WTC11 (cell line): ENCODE data around the gene FGF12. TPM values are rescaled to one million over a fixed set of nuclear protein-coding genes. Genes with fewer than 3 reads are reported as not detected.
A peak's percentile ranks its signal among the peaks of the same experiment; 100 is the strongest.

Source experiments
- ATAC-seq: fragments of 200-7000 bp; cut with Tn5 transposase; 2 replicates; pipeline ENCODE4 v1.10.0; 2021; ENCODE audit warnings: mild to moderate bottlenecking, moderate library complexity
- CTCF ChIA-PET: fragments of 300-600 bp; sonication (Branson Sonifier 250); formaldehyde crosslinking; loops from one replicate; lab custom pipeline; 2021; ENCODE audit warnings: antibody characterized with exemption; lab: Charles Lee
- POLR2A ChIA-PET: fragments of 350-600 bp; sonication (Branson Sonifier 250); formaldehyde crosslinking; loops from one replicate; lab custom pipeline; 2021; ENCODE audit warnings: antibody characterized with exemption; lab: Charles Lee
- DNase-seq: peaks from one replicate; pipeline ENCODE4 v3.0.0; 2021; ENCODE audit warnings: low spot score
- H3K27ac Mint-ChIP-seq: 2 replicates; pipeline ENCODE4 v1.8.0; 2021; ENCODE audit warnings: mixed read lengths
- H3K27me3 Mint-ChIP-seq: 2 replicates; pipeline ENCODE4 v1.8.0; 2021; ENCODE audit warnings: low read depth, mild to moderate bottlenecking, moderate library complexity, mixed read lengths
- H3K36me3 Mint-ChIP-seq: 2 replicates; pipeline ENCODE4 v1.8.0; 2021; ENCODE audit warnings: mixed read lengths
- H3K4me1 Mint-ChIP-seq: 2 replicates; pipeline ENCODE4 v1.8.0; 2022; ENCODE audit warnings: mixed read lengths
- H3K4me3 Mint-ChIP-seq: 2 replicates; pipeline ENCODE4 v1.8.0; 2021; ENCODE audit warnings: mild to moderate bottlenecking, moderate library complexity, mixed read lengths
- H3K9me3 Mint-ChIP-seq: 2 replicates; pipeline ENCODE4 v1.8.0; 2021; ENCODE audit warnings: mixed read lengths
- AFF4 ChIP-seq: sonication (generic); formaldehyde crosslinking; IDR thresholded peaks from 2 replicates; pipeline ENCODE4 v1.8.1; 2023; ENCODE audit warnings: mild to moderate bottlenecking, missing genetic modification reagents, borderline replicate concordance
- ELF4 ChIP-seq: sonication (generic); formaldehyde crosslinking; IDR thresholded peaks from 2 replicates; pipeline ENCODE4 v1.8.1; 2022; ENCODE audit warnings: low read depth, mild to moderate bottlenecking, moderate library complexity, missing genetic modification reagents
- FOXJ3 ChIP-seq: sonication (generic); formaldehyde crosslinking; IDR thresholded peaks from 2 replicates; pipeline ENCODE4 v1.9.0; 2021; ENCODE audit warnings: missing genetic modification reagents, mild to moderate bottlenecking, borderline replicate concordance
- FOXK1 ChIP-seq: sonication (generic); formaldehyde crosslinking; IDR thresholded peaks from 2 replicates; pipeline ENCODE4 v1.8.0; 2022; ENCODE audit warnings: mild to moderate bottlenecking, moderate library complexity, missing genetic modification reagents
- FOXP1 ChIP-seq: sonication (generic); formaldehyde crosslinking; IDR thresholded peaks from 2 replicates; pipeline ENCODE4 v1.8.0; 2022; ENCODE audit warnings: missing genetic modification reagents, mild to moderate bottlenecking, moderate library complexity, borderline replicate concordance
- MYBL2 ChIP-seq: sonication (generic); formaldehyde crosslinking; IDR thresholded peaks from 2 replicates; pipeline ENCODE4 v1.8.1; 2023; ENCODE audit warnings: mild to moderate bottlenecking, moderate library complexity, missing genetic modification reagents
- NR1H2 ChIP-seq: sonication (generic); formaldehyde crosslinking; IDR thresholded peaks from 2 replicates; pipeline ENCODE4 v1.9.0; 2021; ENCODE audit warnings: mild to moderate bottlenecking, moderate library complexity, missing genetic modification reagents
- NR3C1 ChIP-seq: sonication (generic); formaldehyde crosslinking; conservative IDR thresholded peaks from 2 replicates; pipeline ENCODE4 v1.8.1; 2023; ENCODE audit warnings: low read depth, mild to moderate bottlenecking, missing genetic modification reagents
- OVOL2 ChIP-seq: fragments of 250-450 bp; sonication (Bioruptor Pico); IDR thresholded peaks from 2 replicates; pipeline ENCODE4 v1.9.0; 2021; ENCODE audit warnings: mild to moderate bottlenecking, borderline replicate concordance
- PRRX2 ChIP-seq: fragments of 250-450 bp; sonication (Bioruptor Pico); IDR thresholded peaks from 2 replicates; pipeline ENCODE4 v1.8.0; 2021; ENCODE audit warnings: mild to moderate bottlenecking
- STAT6 ChIP-seq: sonication (generic); formaldehyde crosslinking; conservative IDR thresholded peaks from 2 replicates; pipeline ENCODE4 v1.8.1; 2023; ENCODE audit warnings: mild to moderate bottlenecking, low read depth, missing genetic modification reagents, moderate library complexity
- ZNF317 ChIP-seq: sonication (generic); formaldehyde crosslinking; IDR thresholded peaks from 2 replicates; pipeline ENCODE4 v1.8.1; 2023; ENCODE audit warnings: low read depth, mild to moderate bottlenecking, moderate library complexity, missing genetic modification reagents, borderline replicate concordance
- total RNA-seq: library from RNA; stranded (reverse); gene quantifications from 3 replicates; pipeline ENCODE4 v1.2.3, GENCODE V29; 2021
- TF ChIP-seq, protein P1 (sequence below): sonication (generic); formaldehyde crosslinking; IDR thresholded peaks from 2 replicates; pipeline ENCODE4 v1.8.0; 2022; ENCODE audit warnings: mild to moderate bottlenecking, missing genetic modification reagents
- TF ChIP-seq, protein P2 (sequence below): sonication (generic); formaldehyde crosslinking; conservative IDR thresholded peaks from 2 replicates; pipeline ENCODE4 v1.8.1; 2022; ENCODE audit warnings: mild to moderate bottlenecking, missing genetic modification reagents
- TF ChIP-seq, protein P3 (sequence below): fragments of 200-600 bp; IDR thresholded peaks from 2 replicates; pipeline ENCODE4 v1.8.0; 2022; ENCODE audit warnings: antibody characterized with exemption

FGF12 gene
- total RNA-seq, 1 experiment from 2014 or later: 13.5 TPM

- POLR2A ChIA-PET: no interaction called here
- TF ChIP-seq ELF4 (no peak), ZNF317 (no peak)
- Mint-ChIP-seq H3K36me3 (peaks cover 6% of the 10 kb centered on the region), H3K27me3 (no peaks in the 10 kb centered on the region), H3K9me3 (peaks cover 15% of the 10 kb centered on the region), H3K4me1 (no peaks in the 10 kb centered on the region), H3K4me3 (no peak overlapping the region), H3K27ac (peak overlapping the region; percentile 50; the same call in 1 of the 2 replicates)
- ATAC-seq: no peak
- CTCF ChIA-PET: no interaction called here
- DNase-seq: no peak
Observed at GRCh38 chr3:192608726-192609600, 118.4 kb downstream of the FGF12 start.

DNA sequence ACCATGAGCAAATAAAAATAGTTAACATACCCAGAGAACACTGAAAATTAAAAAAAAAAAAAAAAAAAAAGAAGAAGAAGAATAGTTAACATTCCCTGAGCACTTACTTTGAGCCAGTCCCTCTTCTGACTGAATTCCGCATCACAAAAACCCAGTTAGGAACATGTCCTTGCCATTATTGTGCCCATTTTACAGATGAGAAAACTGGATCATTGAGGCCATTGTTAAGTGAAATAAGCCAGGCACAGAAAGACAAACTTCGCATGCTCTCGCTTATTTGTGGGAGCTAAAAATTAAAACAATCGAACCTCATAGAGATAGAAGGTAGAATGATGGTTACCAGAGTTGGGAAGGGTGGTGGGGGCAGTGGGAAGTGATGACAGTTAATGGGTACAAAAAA is 119.5 kb downstream of the FGF12 start:
- no peak overlapping the region for H3K4me3 Mint-ChIP-seq
- TF ChIP-seq ELF4: no peak

DNA sequence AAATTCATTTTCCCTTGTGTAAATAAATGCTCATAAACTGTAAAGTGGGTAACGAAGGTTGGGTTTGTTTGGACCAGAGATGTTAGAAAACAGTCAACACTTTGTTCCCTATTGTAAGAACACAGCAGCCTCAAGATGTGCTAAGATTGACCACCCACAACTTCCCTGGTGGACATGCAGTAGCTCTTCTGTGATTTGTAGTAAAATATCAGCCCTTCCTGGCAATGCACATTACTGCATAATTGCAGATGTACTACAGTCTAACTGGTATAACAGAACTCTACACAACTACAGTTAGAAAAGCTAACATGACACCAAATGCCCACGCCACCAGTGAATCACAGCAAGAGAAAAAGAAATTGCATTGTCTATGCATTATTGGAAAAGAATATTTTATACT is 129.4 kb downstream of the FGF12 start:
- no peak overlapping the region for H3K27ac Mint-ChIP-seq
- CTCF ChIA-PET: no interaction called here
- no peaks in the 10 kb centered on the region for H3K27me3 Mint-ChIP-seq
- TF ChIP-seq FOXK1 (CRISPR knock-in tag) (no peak), FOXJ3 (no peak), FOXP1 (CRISPR knock-in tag) (no peak)
- TF ChIP-seq, protein P1, sequence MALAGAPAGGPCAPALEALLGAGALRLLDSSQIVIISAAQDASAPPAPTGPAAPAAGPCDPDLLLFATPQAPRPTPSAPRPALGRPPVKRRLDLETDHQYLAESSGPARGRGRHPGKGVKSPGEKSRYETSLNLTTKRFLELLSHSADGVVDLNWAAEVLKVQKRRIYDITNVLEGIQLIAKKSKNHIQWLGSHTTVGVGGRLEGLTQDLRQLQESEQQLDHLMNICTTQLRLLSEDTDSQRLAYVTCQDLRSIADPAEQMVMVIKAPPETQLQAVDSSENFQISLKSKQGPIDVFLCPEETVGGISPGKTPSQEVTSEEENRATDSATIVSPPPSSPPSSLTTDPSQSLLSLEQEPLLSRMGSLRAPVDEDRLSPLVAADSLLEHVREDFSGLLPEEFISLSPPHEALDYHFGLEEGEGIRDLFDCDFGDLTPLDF (CRISPR knock-in tag): no peak
- no peak for ATAC-seq
- H3K4me3 Mint-ChIP-seq: no peak overlapping the region
- H3K36me3 Mint-ChIP-seq: peaks cover 8% of the 10 kb centered on the region
- peaks cover 18% of the 10 kb centered on the region for H3K9me3 Mint-ChIP-seq
- peaks cover 5% of the 10 kb centered on the region; the same call in 1 of the 2 replicates for H3K4me1 Mint-ChIP-seq
- POLR2A ChIA-PET: no interaction called here
- DNase-seq: no peak

More for the DNA sequence above, 119.5 kb downstream of the FGF12 start:
- ChIA-PET POLR2A (no interaction called here), CTCF (interaction anchor here (1.0 kb wide), 1 partner anchor 158 kb away, joined by 3 read pairs; no protein-coding TSS in a partner anchor)
- Mint-ChIP-seq H3K27me3 (no peaks in the 10 kb centered on the region), H3K9me3 (peaks cover 26% of the 10 kb centered on the region), H3K27ac (no peak overlapping the region), H3K4me1 (no peaks in the 10 kb centered on the region), H3K36me3 (peaks cover 18% of the 10 kb centered on the region)
- ATAC-seq (no peak), DNase-seq (no peak)

DNA sequence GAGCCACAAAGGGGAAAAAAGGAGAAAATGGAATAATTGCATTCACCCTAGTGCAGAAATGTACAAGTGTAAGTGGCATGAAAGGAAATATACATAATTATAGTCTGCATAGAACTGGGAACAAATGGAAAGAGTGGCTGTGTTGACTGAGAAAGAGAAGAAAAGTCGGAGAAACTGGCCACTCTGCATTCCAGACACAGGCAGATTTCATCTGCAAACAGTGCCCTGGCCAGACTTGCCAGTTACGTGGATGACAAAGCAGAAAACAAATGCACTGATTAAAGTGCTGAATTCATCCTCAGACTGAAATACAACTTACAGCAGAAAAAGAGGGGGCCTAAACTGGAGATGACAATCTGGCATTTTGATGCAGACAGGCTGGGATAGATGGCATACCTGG is 129.8 kb downstream of the FGF12 start:
- Mint-ChIP-seq H3K36me3 (peaks cover 4% of the 10 kb centered on the region), H3K27ac (no peak overlapping the region), H3K4me1 (peaks cover 5% of the 10 kb centered on the region; the same call in 1 of the 2 replicates), H3K9me3 (peaks cover 15% of the 10 kb centered on the region), H3K27me3 (no peaks in the 10 kb centered on the region), H3K4me3 (no peak overlapping the region)
- ChIA-PET POLR2A (no interaction called here), CTCF (no interaction called here)
- TF ChIP-seq NR1H2 (CRISPR knock-in tag): no peak
- ATAC-seq (no peak), DNase-seq (no peak)

GRCh38 chr3:192578729-192579128 is 148.6 kb downstream of the FGF12 start:
- no peaks in the 10 kb centered on the region for H3K27me3 Mint-ChIP-seq
- POLR2A ChIA-PET: no interaction called here
- H3K4me1 Mint-ChIP-seq: no peaks in the 10 kb centered on the region
- ATAC-seq: no peak
- H3K4me3 Mint-ChIP-seq: no peak overlapping the region
- DNase-seq: no peak
- H3K36me3 Mint-ChIP-seq: no peaks in the 10 kb centered on the region
- CTCF ChIA-PET: no interaction called here
- peaks cover 16% of the 10 kb centered on the region for H3K9me3 Mint-ChIP-seq
- H3K27ac Mint-ChIP-seq: no peak overlapping the region
- TF ChIP-seq MYBL2 (CRISPR knock-in tag) (no peak), AFF4 (CRISPR knock-in tag) (no peak), OVOL2 (no peak), PRRX2 (CRISPR knock-in tag) (no peak), STAT6 (CRISPR knock-in tag) (no peak), NR3C1 (CRISPR knock-in tag) (no peak)
- TF ChIP-seq, protein P2, sequence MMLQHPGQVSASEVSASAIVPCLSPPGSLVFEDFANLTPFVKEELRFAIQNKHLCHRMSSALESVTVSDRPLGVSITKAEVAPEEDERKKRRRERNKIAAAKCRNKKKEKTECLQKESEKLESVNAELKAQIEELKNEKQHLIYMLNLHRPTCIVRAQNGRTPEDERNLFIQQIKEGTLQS (CRISPR knock-in tag): no peak
- TF ChIP-seq, protein P3, sequence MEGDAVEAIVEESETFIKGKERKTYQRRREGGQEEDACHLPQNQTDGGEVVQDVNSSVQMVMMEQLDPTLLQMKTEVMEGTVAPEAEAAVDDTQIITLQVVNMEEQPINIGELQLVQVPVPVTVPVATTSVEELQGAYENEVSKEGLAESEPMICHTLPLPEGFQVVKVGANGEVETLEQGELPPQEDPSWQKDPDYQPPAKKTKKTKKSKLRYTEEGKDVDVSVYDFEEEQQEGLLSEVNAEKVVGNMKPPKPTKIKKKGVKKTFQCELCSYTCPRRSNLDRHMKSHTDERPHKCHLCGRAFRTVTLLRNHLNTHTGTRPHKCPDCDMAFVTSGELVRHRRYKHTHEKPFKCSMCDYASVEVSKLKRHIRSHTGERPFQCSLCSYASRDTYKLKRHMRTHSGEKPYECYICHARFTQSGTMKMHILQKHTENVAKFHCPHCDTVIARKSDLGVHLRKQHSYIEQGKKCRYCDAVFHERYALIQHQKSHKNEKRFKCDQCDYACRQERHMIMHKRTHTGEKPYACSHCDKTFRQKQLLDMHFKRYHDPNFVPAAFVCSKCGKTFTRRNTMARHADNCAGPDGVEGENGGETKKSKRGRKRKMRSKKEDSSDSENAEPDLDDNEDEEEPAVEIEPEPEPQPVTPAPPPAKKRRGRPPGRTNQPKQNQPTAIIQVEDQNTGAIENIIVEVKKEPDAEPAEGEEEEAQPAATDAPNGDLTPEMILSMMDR: no peak
